ENCODE results near the gene KIAA1217. TPM values are rescaled to one million over a fixed set of nuclear protein-coding genes. Genes with fewer than 3 reads are reported as not detected.

KIAA1217 gene
- total RNA-seq, 1 experiment from 2014 or later = not detected

- H3K79me2 ChIP-seq (ENCODE audit: low read length) = no peaks in the 10 kb centered on the region
- H3K4me3 ChIP-seq (ENCODE audit: low read length) = no peak overlapping the region
- no peak for DNase-seq
- no peaks in the 10 kb centered on the region for H3K4me1 ChIP-seq (ENCODE audit: low read length)
- no peaks in the 10 kb centered on the region for H3K9me2 ChIP-seq (replicated peaks; ENCODE audit: insufficient read depth, low read length)
- H2AFZ ChIP-seq (ENCODE audit: low read length) = no peak overlapping the region
- peaks cover 11% of the 10 kb centered on the region for H3K9me3 ChIP-seq (ENCODE audit: low read length)
- no peak overlapping the region for H3K9ac ChIP-seq (ENCODE audit: low read length)
- no peaks in the 10 kb centered on the region for H3K36me3 ChIP-seq (ENCODE audit: insufficient read depth, low read length)
- no peaks in the 10 kb centered on the region for H4K20me1 ChIP-seq (ENCODE audit: insufficient read depth, low read depth, low read length)
- H3K27me3 ChIP-seq (ENCODE audit: low read length) = no peaks in the 10 kb centered on the region
- no peak overlapping the region for H3K4me2 ChIP-seq (ENCODE audit: low read depth, low read length, poor library complexity, severe bottlenecking)
- H3K27ac ChIP-seq (ENCODE audit: low read length) = no peak overlapping the region
Measured at GRCh38 chr10:24371396-24371795, 162.5 kb downstream of the KIAA1217 start.

- no peaks in the 10 kb centered on the region for H4K20me1 ChIP-seq (ENCODE audit: insufficient read depth, low read depth, low read length)
- no peaks in the 10 kb centered on the region for H3K36me3 ChIP-seq (ENCODE audit: insufficient read depth, low read length)
- no peak overlapping the region for H3K27ac ChIP-seq (ENCODE audit: low read length)
- H3K4me1 ChIP-seq (ENCODE audit: low read length) = no peaks in the 10 kb centered on the region
- H3K9ac ChIP-seq (ENCODE audit: low read length) = no peak overlapping the region
- H3K4me3 ChIP-seq (ENCODE audit: low read length) = no peak overlapping the region
- H2AFZ ChIP-seq (ENCODE audit: low read length) = no peak overlapping the region
- H3K27me3 ChIP-seq (ENCODE audit: low read length) = no peaks in the 10 kb centered on the region
- no peak overlapping the region for H3K4me2 ChIP-seq (ENCODE audit: low read depth, low read length, poor library complexity, severe bottlenecking)
- H3K9me3 ChIP-seq (ENCODE audit: low read length) = peaks cover 11% of the 10 kb centered on the region
- no peak for DNase-seq
- no peaks in the 10 kb centered on the region for H3K79me2 ChIP-seq (ENCODE audit: low read length)
- H3K9me2 ChIP-seq (replicated peaks; ENCODE audit: insufficient read depth, low read length) = no peaks in the 10 kb centered on the region
Measured at GRCh38 chr10:24374134-24374915, 165.4 kb downstream of the KIAA1217 start.

GRCh38 chr10:24375510-24375909 lies 166.6 kb downstream of the KIAA1217 start:
- Histone ChIP-seq H3K9ac (ENCODE audit: low read length) (no peak overlapping the region), H3K27ac (ENCODE audit: low read length) (no peak overlapping the region), H3K9me3 (ENCODE audit: low read length) (peaks cover 8% of the 10 kb centered on the region), H3K4me1 (ENCODE audit: low read length) (no peaks in the 10 kb centered on the region), H4K20me1 (ENCODE audit: insufficient read depth, low read depth, low read length) (no peaks in the 10 kb centered on the region), H3K27me3 (ENCODE audit: low read length) (no peaks in the 10 kb centered on the region), H3K9me2 (replicated peaks; ENCODE audit: insufficient read depth, low read length) (no peaks in the 10 kb centered on the region), H3K4me3 (ENCODE audit: low read length) (no peak overlapping the region), H2AFZ (ENCODE audit: low read length) (no peak overlapping the region), H3K79me2 (ENCODE audit: low read length) (no peaks in the 10 kb centered on the region), H3K4me2 (ENCODE audit: low read depth, low read length, poor library complexity, severe bottlenecking) (no peak overlapping the region), H3K36me3 (ENCODE audit: insufficient read depth, low read length) (no peaks in the 10 kb centered on the region)
- DNase-seq = no peak

- no peak overlapping the region for H3K27ac ChIP-seq (ENCODE audit: low read length)
- no peak overlapping the region for H2AFZ ChIP-seq (ENCODE audit: low read length)
- H3K79me2 ChIP-seq (ENCODE audit: low read length) = no peaks in the 10 kb centered on the region
- H3K27me3 ChIP-seq (ENCODE audit: low read length) = no peaks in the 10 kb centered on the region
- no peaks in the 10 kb centered on the region for H3K36me3 ChIP-seq (ENCODE audit: insufficient read depth, low read length)
- H4K20me1 ChIP-seq (ENCODE audit: insufficient read depth, low read depth, low read length) = no peaks in the 10 kb centered on the region
- DNase-seq = no peak
- no peak overlapping the region for H3K4me3 ChIP-seq (ENCODE audit: low read length)
- H3K4me2 ChIP-seq (ENCODE audit: low read depth, low read length, poor library complexity, severe bottlenecking) = no peak overlapping the region
- H3K9me2 ChIP-seq (replicated peaks; ENCODE audit: insufficient read depth, low read length) = no peaks in the 10 kb centered on the region
- H3K9ac ChIP-seq (ENCODE audit: low read length) = no peak overlapping the region
- no peaks in the 10 kb centered on the region for H3K4me1 ChIP-seq (ENCODE audit: low read length)
- peaks cover 6% of the 10 kb centered on the region for H3K9me3 ChIP-seq (ENCODE audit: low read length)
Measured at GRCh38 chr10:24376731-24377130, 167.8 kb downstream of the KIAA1217 start.

- Histone ChIP-seq H3K9me2 (replicated peaks; ENCODE audit: insufficient read depth, low read length) (no peaks in the 10 kb centered on the region), H3K36me3 (ENCODE audit: insufficient read depth, low read length) (no peaks in the 10 kb centered on the region), H4K20me1 (ENCODE audit: insufficient read depth, low read depth, low read length) (no peaks in the 10 kb centered on the region), H3K79me2 (ENCODE audit: low read length) (no peaks in the 10 kb centered on the region), H3K4me2 (ENCODE audit: low read depth, low read length, poor library complexity, severe bottlenecking) (no peak overlapping the region), H2AFZ (ENCODE audit: low read length) (no peak overlapping the region), H3K4me1 (ENCODE audit: low read length) (no peaks in the 10 kb centered on the region), H3K9ac (ENCODE audit: low read length) (no peak overlapping the region), H3K9me3 (ENCODE audit: low read length) (peaks cover 3% of the 10 kb centered on the region), H3K27me3 (ENCODE audit: low read length) (no peaks in the 10 kb centered on the region), H3K4me3 (ENCODE audit: low read length) (no peak overlapping the region), H3K27ac (ENCODE audit: low read length) (no peak overlapping the region)
- DNase-seq = no peak
Measured at GRCh38 chr10:24378126-24378920, 169.4 kb downstream of the KIAA1217 start.

- Histone ChIP-seq H3K79me2 (ENCODE audit: low read length) (no peaks in the 10 kb centered on the region), H3K9me3 (ENCODE audit: low read length) (peaks cover 6% of the 10 kb centered on the region), H3K4me3 (ENCODE audit: low read length) (no peak overlapping the region), H2AFZ (ENCODE audit: low read length) (no peak overlapping the region), H3K9me2 (replicated peaks; ENCODE audit: insufficient read depth, low read length) (no peaks in the 10 kb centered on the region), H3K36me3 (ENCODE audit: insufficient read depth, low read length) (no peaks in the 10 kb centered on the region), H3K4me2 (ENCODE audit: low read depth, low read length, poor library complexity, severe bottlenecking) (no peak overlapping the region), H3K4me1 (ENCODE audit: low read length) (no peaks in the 10 kb centered on the region), H3K9ac (ENCODE audit: low read length) (no peak overlapping the region), H3K27me3 (ENCODE audit: low read length) (no peaks in the 10 kb centered on the region), H4K20me1 (ENCODE audit: insufficient read depth, low read depth, low read length) (no peaks in the 10 kb centered on the region), H3K27ac (ENCODE audit: low read length) (no peak overlapping the region)
- no peak for DNase-seq
Measured at GRCh38 chr10:24381235-24382010, 172.5 kb downstream of the KIAA1217 start.

GRCh38 chr10:24382045-24382444 lies 173.1 kb downstream of the KIAA1217 start:
- Histone ChIP-seq H3K36me3 (ENCODE audit: insufficient read depth, low read length) (no peaks in the 10 kb centered on the region), H3K27ac (ENCODE audit: low read length) (no peak overlapping the region)
- DNase-seq = no peak

GRCh38 chr10:24382596-24382978 lies 173.6 kb downstream of the KIAA1217 start:
- H3K4me3 ChIP-seq (ENCODE audit: low read length) = no peak overlapping the region
- no peaks in the 10 kb centered on the region for H3K79me2 ChIP-seq (ENCODE audit: low read length)
- no peak for DNase-seq
- H3K4me2 ChIP-seq (ENCODE audit: low read depth, low read length, poor library complexity, severe bottlenecking) = no peak overlapping the region
- H3K9me3 ChIP-seq (ENCODE audit: low read length) = peaks cover 6% of the 10 kb centered on the region
- H3K4me1 ChIP-seq (ENCODE audit: low read length) = no peaks in the 10 kb centered on the region
- no peaks in the 10 kb centered on the region for H4K20me1 ChIP-seq (ENCODE audit: insufficient read depth, low read depth, low read length)
- no peaks in the 10 kb centered on the region for H3K9me2 ChIP-seq (replicated peaks; ENCODE audit: insufficient read depth, low read length)
- H3K27me3 ChIP-seq (ENCODE audit: low read length) = no peaks in the 10 kb centered on the region
- no peak overlapping the region for H2AFZ ChIP-seq (ENCODE audit: low read length)
- no peak overlapping the region for H3K9ac ChIP-seq (ENCODE audit: low read length)
- no peak overlapping the region for H3K27ac ChIP-seq (ENCODE audit: low read length)
- no peaks in the 10 kb centered on the region for H3K36me3 ChIP-seq (ENCODE audit: insufficient read depth, low read length)

More at GRCh38 chr10:24382045-24382444, 173.1 kb downstream of the KIAA1217 start:
- Histone ChIP-seq H3K9me3 (ENCODE audit: low read length) (peaks cover 6% of the 10 kb centered on the region), H3K4me3 (ENCODE audit: low read length) (no peak overlapping the region), H3K27me3 (ENCODE audit: low read length) (no peaks in the 10 kb centered on the region), H3K79me2 (ENCODE audit: low read length) (no peaks in the 10 kb centered on the region), H3K9ac (ENCODE audit: low read length) (no peak overlapping the region), H4K20me1 (ENCODE audit: insufficient read depth, low read depth, low read length) (no peaks in the 10 kb centered on the region), H2AFZ (ENCODE audit: low read length) (no peak overlapping the region), H3K4me2 (ENCODE audit: low read depth, low read length, poor library complexity, severe bottlenecking) (no peak overlapping the region), H3K4me1 (ENCODE audit: low read length) (no peaks in the 10 kb centered on the region), H3K9me2 (replicated peaks; ENCODE audit: insufficient read depth, low read length) (no peaks in the 10 kb centered on the region)
